RWPE1 (cell line): ENCODE results near the gene DAPK1.
A peak's percentile ranks its signal among the peaks of the same experiment; 100 is the strongest.

Experiments used
- CTCF ChIA-PET: fragments of 350-600 bp; sonication (Branson Sonifier 250); formaldehyde crosslinking; extraction: SDS; loops from one replicate; lab custom pipeline; 2021; lab: Yijun Ruan, JAX
- POLR2A ChIA-PET: fragments of 400-600 bp; formaldehyde crosslinking; extraction: SDS; loops from one replicate; lab custom pipeline; 2020; ENCODE audit warnings: antibody characterized with exemption; ENCODE audit not compliant: low non-redundant PET; lab: Yijun Ruan, JAX
- DNase-seq: peaks from one replicate; pipeline ENCODE4 v3.0.0; 2012; ENCODE audit warnings: low spot score
- H3K27ac ChIP-seq: fragments of 450-650 bp; 2 replicates; pipeline ENCODE4 v1.5.1; 2017
- TF ChIP-seq, protein P1 (sequence below): fragments of 450-650 bp; conservative IDR thresholded peaks from 2 replicates; pipeline ENCODE4 v1.5.1; 2017; ENCODE audit warnings: low read depth, mild to moderate bottlenecking

Gene DAPK1

DNA sequence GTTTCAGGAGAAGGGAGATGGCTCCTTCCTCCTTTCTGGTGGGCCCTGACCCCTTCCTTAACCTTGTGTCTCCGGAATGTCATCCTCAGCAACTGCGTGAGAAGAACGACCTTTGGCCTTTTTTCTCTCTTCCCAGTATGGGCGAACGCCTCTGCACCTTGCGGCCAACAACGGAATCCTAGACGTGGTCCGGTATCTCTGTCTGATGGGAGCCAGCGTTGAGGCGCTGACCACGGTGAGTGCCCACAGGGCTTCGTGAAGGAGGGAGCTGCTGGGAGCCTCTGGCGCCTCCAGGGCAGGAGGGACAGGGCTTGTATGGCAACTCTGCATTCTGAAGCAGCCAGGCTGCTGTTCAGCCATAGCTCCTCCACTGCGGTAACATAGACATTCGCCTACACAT, 160.2 kb downstream of the DAPK1 start:
- ChIA-PET CTCF (no interaction called here), POLR2A (no interaction called here)
- H3K27ac ChIP-seq, result no peak overlapping the region
- TF ChIP-seq, protein P1, sequence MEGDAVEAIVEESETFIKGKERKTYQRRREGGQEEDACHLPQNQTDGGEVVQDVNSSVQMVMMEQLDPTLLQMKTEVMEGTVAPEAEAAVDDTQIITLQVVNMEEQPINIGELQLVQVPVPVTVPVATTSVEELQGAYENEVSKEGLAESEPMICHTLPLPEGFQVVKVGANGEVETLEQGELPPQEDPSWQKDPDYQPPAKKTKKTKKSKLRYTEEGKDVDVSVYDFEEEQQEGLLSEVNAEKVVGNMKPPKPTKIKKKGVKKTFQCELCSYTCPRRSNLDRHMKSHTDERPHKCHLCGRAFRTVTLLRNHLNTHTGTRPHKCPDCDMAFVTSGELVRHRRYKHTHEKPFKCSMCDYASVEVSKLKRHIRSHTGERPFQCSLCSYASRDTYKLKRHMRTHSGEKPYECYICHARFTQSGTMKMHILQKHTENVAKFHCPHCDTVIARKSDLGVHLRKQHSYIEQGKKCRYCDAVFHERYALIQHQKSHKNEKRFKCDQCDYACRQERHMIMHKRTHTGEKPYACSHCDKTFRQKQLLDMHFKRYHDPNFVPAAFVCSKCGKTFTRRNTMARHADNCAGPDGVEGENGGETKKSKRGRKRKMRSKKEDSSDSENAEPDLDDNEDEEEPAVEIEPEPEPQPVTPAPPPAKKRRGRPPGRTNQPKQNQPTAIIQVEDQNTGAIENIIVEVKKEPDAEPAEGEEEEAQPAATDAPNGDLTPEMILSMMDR, result no peak
- DNase-seq, result no peak

DNA sequence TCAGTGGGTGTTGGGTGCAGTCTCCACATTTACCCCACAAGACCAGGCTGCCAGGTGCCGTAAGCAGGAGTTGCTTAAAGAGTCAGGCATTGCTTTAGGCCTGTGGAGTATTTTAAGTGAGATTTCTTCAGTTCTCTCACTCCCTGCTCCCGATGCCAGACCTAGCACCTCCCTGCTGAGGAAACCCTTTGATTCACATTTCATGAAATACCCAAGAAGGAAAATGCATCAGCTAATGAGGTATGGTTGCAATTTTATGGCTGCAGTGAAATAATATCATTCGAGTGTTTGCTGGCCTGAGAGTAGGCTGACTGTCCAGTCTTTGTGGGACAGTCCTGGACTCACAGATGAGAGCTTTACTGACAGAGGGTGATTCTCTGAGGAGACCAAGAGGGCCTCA, 160.8 kb downstream of the DAPK1 start:
- ChIA-PET POLR2A (no interaction called here), CTCF (no interaction called here)
- H3K27ac ChIP-seq, result no peak overlapping the region
- DNase-seq, result no peak
- TF ChIP-seq, protein P1, result no peak

DNA sequence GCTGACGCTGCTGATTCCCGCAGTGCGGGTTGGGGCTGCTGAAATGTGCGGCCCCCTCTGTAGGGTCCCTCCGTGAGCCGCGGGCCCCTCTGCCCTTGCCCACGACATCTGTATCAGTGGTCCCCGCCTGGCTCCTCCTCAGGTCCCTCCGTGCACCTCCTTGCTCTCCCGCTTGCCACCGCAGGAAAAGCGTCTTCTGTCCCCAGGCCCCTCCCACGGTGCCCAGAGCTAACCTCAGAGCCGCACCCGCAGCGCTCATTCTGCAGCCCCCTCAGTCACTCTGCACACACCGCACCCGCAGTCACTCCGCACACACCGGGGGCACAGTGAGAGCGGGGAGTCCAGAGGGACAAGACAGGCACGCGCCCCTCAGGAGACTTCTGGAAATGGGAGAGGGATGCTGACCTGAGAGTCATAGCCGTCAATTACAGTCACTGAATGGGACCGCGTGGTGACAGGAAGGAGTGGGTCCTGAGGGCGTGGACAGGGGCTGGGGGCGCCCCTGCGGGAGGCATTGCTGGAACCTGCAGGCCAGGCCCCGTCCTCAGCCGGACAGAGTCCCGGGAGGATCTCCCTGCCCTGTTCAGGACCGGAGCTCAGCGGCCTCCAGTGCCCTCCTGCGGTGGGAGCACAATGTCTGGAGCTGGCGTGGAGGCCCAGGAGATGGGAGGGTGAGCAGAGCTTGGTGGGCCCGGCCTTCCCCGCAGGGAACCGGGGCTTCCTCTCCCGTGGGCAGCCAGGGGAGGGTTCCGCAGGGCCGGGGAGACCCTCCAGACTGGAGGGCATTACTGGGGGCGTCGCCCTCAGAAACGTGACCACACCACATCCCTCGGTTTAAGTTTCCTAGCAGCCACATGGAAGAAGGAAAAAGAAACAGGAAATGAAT, 162.1 kb downstream of the DAPK1 start:
- TF ChIP-seq, protein P1, result no peak
- DNase-seq, result no peak
- POLR2A ChIA-PET, result no interaction called here
- H3K27ac ChIP-seq, result no peak overlapping the region
- CTCF ChIA-PET, result interaction anchor here (0.7 kb wide), 1 partner anchor 10 kb away, joined by 3 read pairs; no protein-coding TSS in a partner anchor

DNA sequence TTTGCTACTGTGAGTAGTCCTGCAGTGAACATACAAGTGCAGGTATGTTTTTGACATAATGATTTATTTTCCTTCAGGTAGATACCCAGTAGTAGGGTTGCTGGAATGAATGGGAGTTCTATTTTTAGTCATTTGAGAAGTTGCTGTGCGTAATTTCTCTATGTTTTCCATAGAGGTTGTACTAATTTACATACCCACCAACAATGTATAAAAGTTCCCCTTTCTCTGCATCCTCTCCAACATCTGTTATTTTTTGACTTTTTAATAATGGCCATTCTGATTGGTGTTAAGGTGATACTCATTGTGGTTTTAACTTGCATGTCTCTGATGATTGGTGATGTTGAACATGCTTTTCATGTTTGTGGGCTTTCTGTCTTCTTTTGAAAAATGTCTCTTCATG, 163.6 kb downstream of the DAPK1 start:
- TF ChIP-seq, protein P1, result no peak
- ChIA-PET POLR2A (no interaction called here), CTCF (interaction anchor here (0.7 kb wide), 1 partner anchor 289 kb away, joined by 3 read pairs; no protein-coding TSS in a partner anchor)
- no peak overlapping the region for H3K27ac ChIP-seq
- DNase-seq, result no peak

DNA sequence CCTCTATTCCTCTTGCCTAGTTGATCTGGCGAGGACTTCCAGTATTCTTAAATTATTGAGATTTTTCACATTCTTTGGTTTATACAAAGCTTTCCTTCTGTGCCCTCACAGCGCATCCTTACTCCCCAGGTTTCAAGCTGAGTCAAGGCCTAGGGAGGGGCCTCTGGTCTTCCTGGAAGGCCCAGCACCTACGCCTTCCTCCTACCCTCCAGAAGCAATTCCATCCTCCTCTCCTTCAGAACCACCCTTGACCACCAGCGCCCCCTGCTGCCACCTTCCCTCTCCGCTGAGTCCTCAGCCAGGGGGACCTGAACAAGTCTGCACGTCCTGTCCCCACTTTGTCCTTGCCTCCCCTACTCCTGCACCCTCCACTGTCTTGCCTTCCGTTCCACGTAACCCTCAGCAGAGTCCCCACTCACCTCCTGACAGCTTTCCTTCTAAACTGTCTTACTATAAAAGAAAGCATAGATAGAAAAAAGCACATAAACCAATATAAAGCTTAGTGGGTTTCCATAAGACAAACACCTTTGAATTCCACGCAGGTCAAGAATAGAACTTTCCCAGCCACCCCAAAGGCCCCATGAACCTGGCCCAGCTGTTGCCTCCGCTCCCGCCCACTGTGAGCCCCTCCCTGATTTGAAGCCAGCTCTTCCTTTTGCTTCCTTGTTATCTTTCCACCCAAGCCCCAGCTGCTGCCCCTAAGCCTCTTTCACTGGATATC, 165.3 kb downstream of the DAPK1 start:
- TF ChIP-seq, protein P1, result peak; percentile 75
- ChIA-PET POLR2A (no interaction called here), CTCF (interaction anchor here (0.5 to 2.1 kb wide), 23 partner anchors 14 to 1249 kb away, joined by 3 to 24 read pairs (median 4); no protein-coding TSS in a partner anchor)
- DNase-seq, result peak; percentile 89
- H3K27ac ChIP-seq, result peak overlapping the region; percentile 11; the same call in 1 of the 2 replicates

DNA sequence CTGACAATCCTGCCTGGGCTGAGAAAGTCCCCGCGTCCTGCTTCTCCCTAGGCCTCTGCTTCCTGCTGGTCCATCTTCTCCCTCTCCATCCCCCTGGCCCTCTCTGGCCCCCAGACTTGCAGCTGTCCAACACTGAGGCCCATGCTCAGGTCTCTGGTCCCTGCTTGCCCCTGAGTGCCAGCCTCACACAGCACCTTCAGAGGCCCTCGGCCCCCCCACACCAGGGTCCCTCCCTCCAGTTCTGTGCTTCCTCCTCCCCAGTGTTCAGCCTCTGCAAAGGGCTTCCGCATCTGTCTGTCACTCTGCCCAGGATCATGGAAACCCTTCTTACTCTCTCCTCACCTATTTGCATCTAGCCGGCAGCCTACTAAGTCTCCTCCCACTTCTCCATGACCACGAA, 165.9 kb downstream of the DAPK1 start:
- no peak overlapping the region for H3K27ac ChIP-seq
- DNase-seq, result no peak
- ChIA-PET CTCF (interaction anchor here (0.6 to 2.1 kb wide), 14 partner anchors 14 to 1249 kb away, joined by 3 to 24 read pairs (median 4); no protein-coding TSS in a partner anchor), POLR2A (no interaction called here)
- TF ChIP-seq, protein P1, result no peak
